Stimulated activated CD4-positive, alpha-beta T cell treated with anti-CD3 and anti-CD28 coated beads, Interleukin-1b, Interleukin-23, amount 100 ng/mL, for 1 hour (primary cell): ENCODE results near the gene COL5A1.

ENCODE experiments used
- DNase-seq, 2 donors: peaks; one replicate each; pipeline ENCODE4 v3.0.0-alpha.2; 2020; ENCODE audit warnings: low read depth in 2 of 2

COL5A1 gene

GRCh38 chr9:134741846-134742245, 100.2 kb downstream of the COL5A1 start:
- DNase-seq = no peak

- DNase-seq = no peak
Observed at GRCh38 chr9:134742822-134743535, 101.4 kb downstream of the COL5A1 start.

DNA sequence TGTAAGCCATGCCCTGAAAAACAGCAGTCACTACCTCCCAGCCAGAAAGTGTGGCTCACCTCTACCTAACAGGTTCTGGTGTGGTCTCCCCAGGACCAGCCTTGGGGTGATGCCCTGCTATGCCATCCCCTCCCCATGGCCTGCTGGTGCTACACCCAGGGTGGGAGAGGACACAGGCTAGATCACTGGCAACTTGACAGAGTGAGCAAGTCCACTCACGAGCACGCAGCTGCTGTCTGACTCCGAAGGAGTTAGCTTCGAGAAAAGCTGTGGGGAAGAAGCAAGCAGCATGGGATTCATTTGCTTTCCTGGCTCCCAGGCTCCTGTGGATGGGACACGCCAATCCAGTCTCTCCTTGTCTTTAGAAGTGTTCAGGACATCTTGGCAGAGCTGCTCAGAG, 102.2 kb downstream of the COL5A1 start:
- DNase-seq = no peak

DNA sequence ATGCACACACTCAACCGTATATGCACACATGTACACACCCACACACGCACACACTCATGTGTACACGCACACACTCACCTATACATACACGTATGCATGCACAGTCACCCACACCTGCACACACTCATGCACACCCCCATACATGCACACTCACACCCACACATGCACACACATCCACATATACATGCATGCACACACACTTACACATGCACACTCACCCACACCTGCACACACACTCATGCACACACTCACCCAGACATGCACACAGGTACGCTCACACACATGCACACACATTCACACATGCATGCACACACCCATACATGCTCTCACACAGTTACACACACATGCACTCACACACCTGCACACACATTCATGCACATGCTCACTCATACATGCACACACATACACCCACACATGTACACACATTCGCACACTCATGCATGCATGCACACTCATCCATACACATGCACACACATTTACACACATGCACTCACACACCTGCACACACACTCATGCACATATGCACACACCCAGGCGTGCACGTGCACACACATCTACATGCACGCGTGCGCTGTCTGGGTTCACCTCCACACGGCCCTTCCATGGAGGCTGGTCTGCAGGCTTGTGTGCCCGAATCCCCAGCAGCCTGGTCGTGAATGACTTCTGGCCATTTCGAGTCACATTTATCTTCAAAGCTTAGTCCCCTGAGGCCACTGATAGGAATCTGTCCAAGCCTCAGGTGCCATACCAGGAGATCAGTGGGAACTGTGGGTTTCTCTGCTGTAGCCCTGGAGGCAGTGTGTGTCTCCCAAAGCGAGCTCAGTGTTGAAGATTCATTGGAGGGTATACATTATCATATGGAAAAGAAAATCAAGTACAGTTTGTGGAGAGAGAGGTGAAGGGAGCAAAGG, 103.0 kb downstream of the COL5A1 start:
- no peak for DNase-seq

DNA sequence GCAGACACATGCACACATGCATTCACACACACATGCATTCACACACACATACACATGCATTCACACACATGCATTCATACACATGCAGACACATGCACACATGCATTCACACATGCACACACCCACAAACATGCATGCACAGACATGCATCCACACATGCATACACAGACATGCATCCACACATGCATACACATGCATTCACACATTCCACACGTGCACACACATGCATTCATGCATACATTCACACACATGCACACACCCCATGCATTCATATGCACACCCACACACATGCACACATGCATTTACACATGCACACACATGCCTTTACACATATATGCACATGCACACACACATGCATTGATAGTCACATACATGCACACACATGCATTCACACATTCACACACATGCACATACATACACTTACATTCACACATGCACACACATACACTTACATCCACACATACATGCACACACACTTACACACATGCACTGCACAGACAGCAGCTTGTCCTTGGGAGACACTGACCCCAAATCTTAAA, 106.4 kb downstream of the COL5A1 start:
- DNase-seq = no peak

GRCh38 chr9:134748591-134748990, 107.0 kb downstream of the COL5A1 start:
- no peak for DNase-seq

DNA sequence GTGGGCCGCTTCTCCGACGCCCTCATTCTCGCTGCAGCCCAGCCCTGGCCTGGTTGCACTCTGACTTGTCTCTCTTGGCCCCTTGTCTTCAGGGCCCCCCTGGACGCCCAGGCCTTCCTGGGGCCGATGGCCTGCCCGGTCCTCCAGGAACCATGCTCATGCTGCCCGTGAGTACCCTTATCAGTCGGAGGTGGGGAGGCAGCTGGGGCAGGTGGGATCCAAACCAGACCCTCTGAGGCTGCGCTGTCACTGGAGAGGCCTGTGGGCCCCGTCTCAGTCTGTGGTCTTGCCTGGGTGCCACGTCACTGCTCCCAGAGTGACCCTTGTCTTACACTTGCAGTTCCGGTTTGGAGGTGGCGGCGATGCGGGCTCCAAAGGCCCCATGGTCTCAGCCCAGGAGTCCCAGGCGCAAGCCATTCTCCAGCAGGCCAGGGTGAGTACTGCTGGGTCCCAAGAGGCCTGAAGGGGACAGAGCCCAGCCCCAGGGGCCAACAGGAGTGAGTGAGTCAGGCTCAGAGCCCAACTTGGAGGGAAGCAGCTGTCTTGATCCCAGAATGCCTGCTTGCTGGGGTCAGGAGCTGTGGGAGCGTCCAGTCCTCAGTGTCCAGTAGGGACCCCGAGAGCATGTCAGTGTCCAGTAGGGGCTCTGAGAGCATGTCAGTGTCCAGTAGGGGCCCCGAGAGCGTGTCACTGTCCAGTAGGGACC, 109.0 kb downstream of the COL5A1 start:
- DNase-seq = no peak

- no peak for DNase-seq
Observed at GRCh38 chr9:134751622-134752021, 110.0 kb downstream of the COL5A1 start.

GRCh38 chr9:134752471-134753168, 111.0 kb downstream of the COL5A1 start:
- DNase-seq = no peak

GRCh38 chr9:134753191-134753590, 111.6 kb downstream of the COL5A1 start:
- no peak for DNase-seq

- no peak for DNase-seq
Observed at GRCh38 chr9:134755221-134755907, 113.8 kb downstream of the COL5A1 start.

DNA sequence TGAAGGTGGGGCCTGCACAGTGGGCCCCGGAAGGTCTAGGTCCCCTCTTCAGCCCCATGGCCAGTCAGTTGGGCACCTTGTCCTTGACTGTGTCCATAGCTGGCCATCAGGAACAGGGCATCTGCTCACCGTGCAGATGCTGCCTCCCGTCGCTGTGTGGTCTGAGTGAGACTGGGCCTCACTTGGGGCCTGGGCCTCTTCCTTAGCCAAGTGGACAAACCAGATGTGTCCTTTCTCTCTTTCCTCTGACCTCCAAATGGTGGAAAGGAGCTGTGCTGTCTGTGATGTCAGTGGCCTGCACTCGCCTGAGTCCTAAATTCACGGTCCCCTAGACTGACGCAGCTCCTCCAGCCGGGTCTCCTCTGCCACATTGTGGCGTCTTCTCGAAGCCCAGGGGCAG, 114.5 kb downstream of the COL5A1 start:
- DNase-seq = no peak

GRCh38 chr9:134757216-134757975, 115.8 kb downstream of the COL5A1 start:
- DNase-seq = no peak

GRCh38 chr9:134758949-134759607, 117.5 kb downstream of the COL5A1 start:
- no peak for DNase-seq

DNA sequence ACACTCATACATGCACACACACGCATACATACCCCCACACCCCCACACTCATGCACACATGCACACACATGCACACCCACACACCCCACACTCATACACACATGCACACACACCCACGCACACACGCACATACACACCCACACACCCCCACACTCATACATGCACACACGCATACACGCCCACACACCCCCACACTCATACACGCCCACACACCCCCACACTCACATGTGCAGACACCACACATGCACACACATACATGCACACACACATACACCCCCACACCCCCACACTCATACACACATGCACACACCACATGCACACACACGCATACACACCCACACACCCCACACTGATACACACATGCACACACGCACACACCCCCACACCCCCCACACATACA, 118.3 kb downstream of the COL5A1 start:
- no peak for DNase-seq

DNA sequence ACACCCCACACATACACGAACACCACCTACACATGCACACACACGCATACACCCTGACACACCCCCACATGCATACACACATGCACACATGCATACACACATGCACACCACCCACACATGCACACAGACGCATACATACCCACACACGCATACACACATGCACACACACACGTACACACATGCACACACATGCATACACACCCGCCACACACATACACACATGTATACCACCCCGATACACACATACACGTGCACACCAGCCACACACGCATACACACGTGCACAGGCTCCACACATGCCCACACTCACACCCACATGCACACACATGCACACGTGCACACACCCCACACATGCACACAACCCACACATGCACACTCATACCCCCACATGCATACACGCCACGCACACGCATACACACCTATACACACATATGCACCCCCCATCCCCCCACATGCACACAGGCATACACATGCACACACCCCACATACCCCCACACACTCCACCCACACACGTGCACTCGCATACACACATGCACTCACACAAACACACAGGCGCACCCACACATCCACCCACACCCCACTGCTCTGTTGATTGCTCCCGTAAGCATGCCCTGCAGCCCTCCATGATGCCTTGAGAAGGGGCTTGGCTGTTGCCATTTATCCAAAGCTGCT, 119.3 kb downstream of the COL5A1 start:
- DNase-seq = no peak

DNA sequence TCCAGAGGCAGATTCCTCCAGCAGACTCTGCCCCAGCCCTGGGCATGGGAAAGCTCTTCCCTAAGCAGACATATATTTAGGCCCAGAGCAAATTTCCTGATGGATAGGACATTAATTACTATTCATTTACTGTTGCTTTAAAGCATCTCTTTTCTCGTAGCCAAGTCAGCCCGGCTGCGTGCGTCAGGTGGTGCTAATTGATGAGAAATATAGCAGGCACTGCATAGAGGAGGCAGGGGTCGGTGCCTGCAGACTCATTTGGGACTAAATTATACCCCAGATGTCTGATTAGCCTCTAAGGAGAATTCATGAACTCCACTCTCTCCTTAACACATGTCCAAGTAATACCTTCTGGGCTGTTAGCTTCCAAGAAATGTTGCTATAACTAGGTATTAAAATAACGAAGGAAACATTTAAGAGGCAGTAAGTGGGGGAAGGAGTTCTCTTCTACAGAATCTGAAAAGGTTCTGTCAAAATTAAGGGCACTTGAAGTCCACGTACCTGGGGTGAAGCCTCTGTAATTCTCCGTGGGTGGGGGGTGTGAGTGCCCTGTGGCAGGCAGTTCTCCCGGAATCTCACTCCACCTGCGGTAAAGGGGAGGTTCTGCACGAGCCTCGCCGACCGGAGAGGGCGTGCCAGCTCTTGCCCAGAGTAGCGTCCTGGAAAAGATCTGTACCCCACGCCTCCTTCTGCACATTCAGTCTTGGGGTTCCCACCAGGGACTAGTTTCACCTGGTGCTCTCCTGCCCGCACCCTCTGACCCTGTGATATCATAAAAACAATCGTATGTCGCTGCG, 123.1 kb downstream of the COL5A1 start:
- no peak for DNase-seq

- no peak for DNase-seq
Observed at GRCh38 chr9:134765785-134766184, 124.2 kb downstream of the COL5A1 start.
